ENCODE measurements around the gene GFPT1.
A peak's percentile ranks its signal among the peaks of the same experiment; 100 is the strongest.
"Not testable (repeated sequence)": the region's sequence is repeated elsewhere in the genome, so short reads cannot be mapped to it uniquely, and the experiment has no call there.

The GFPT1 gene

DNA sequence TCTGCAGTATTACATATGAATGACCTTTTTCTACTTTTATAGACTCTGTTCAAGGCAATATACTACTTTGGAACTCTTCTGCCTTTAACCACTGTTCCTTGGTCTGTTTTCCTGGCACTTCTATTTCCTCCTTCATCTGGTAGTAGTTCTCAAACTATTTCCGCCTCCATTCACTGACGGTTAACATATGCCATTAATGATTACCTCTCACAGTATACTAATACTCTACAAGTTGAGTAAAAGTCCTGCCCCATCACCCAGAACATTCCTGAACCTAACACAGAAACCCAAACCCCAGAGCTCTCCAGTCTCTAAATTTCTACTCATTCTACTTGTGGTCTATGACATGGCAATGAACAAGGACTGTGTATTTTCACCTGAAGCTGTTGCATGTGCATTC, 4.5 kb downstream of the GFPT1 start:
- FAIRE-seq: no peak

DNA sequence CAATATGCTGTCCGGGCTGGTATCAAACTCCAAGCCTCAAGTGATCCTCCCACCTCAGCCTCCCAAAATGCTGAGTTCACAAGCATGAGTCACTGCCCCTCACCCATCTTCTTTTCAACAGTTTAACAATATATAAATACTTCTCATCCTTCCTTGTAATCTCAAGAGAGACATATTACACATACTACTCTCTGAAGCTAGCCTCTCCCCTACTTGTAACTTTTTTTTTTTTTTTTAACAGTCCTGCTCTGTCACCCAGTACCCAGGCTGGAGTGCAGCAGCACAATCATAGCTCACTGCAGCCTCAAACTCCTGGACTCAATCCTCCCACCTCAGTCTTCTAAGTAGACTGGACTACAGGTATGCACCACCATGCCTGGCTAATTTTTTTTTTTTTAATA, 5.7 kb downstream of the GFPT1 start:
- FAIRE-seq: no peak

DNA sequence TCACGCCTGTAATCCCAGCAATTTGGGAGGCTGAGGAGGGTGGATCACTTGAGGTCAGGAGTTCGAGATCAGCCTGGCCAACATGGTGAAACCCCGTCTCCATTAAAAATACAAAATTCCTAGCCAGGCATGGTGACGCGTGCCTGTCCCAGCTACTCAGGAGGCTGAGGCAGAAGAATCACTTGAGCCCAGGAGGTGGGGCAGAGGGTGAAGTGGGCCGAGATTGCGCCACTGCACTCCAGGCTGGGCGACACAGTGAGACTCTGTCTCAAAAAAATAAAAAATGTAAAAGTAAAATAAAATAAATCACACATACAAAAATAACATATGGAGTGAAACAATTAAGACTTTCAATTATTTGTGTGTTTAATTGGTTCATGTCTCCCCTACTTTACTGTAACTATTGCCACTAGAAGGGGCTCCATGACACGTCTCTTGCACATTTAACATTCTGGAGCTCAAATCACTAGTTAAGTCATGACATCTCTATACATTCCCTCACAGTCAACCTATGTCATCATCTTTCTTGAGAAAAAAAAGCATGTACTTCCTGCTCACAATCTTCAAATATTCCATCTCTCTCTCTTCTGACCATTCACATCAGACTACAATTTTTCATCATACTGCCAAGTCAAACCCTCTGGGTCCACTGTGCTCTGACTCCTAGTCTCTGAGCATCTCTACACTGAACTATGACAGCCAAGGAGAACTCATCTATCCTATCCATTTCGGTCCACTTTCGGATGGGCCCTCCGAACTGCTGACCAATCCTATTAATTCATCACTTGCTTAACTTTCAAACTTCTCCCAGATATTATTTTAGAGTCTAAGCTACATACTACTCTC, 6.7 kb downstream of the GFPT1 start:
- FAIRE-seq: no peak

GRCh38 chr2:69376403-69376802, 10.6 kb downstream of the GFPT1 start:
- FAIRE-seq: peak; percentile 34

DNA sequence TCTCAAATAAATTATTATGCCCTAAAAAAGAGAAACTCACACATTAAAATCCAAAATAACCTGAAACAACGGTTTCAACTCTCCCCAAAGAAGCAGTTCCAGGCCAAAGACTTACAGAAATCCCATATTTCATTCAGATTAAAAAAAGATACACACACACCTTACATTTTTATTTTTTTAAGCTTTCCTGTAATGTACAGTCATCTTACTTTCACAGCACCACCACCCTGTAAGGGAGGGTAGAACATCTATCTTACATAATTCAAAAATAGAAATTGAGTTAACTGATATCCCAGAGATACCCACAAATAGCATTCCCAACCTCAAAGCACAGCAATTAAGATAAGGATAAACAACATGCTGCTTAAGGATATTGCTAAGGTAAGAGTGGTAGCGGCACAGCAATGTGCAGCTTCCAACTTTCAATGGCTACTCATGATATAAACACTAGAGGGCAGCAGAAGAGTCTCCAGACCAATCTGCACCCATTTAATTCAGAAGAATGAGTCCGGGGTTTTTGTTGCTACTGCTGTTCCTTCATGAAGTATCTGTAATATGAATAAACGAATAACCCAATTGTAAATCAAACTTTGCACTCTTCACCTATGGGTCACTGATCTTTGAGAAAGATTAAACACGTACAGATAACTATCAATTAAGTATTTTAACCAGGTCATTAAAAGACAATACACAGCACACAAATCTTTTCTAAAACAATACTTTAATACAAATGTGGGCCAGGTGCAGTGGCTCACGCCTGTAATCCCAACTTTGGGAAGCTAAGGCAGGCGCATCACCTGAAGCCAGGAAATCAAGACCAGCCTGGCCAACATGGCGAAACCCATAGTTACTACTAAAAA, 11.3 kb downstream of the GFPT1 start:
- peak; percentile 75 for FAIRE-seq

DNA sequence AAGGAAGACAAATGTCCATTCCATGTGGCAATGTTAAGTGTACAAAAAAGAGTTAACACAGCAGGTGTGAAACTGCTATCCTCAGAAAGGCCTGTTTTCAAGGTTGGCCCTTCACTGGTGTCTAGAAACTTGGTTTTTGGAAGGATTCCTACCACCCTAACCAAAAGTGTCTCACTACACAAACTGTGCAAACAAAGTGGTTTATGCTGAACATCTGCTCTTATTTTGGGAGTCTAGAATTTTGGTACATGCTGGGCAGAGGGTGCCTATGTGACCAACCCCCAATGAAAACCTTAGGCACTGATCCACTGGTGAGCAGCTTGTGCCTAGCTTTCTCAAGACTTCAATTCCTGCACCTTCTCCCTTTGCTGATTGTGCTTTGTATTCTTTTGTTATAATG, 14.3 kb downstream of the GFPT1 start:
- no peak for FAIRE-seq

- FAIRE-seq: no peak
Measured at GRCh38 chr2:69369802-69370201, 17.2 kb downstream of the GFPT1 start.

DNA sequence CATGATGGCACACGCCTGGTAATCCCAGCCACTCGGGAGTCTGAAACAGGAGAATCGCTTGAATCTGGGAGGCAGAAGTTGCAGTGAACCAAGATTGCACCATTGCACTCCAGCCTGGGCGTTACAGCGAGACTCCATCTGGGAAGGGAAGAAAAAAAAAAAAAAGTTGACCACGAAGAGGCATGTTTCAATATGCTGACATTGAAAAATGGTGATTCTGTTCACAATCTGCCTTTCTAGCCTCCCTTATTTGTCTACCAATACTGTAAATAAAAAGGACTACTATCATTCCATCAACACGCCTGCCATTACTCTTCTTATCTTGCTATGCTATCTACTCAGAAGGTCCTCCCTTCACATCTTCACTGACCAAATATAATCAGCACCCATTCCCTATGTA, 18.4 kb downstream of the GFPT1 start:
- FAIRE-seq: no peak

DNA sequence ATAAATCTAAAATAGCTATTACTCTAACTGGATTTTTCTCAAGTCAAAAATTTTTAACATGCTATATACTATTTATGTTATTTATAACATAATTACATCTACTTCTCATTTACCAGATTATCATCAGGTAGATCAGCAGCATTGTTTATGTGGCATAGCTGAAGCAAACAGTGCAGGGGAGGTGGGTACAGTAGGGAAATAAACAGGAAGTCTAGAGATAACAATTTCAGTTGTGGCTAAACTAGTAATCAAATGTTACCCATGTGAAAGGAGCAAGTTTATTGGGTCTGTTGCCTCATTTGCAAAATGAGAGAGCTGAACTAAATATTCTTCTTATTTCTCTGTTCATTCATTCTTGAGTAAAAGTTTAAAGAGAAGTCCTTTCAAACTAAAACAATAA, 27.7 kb downstream of the GFPT1 start:
- FAIRE-seq: no peak

DNA sequence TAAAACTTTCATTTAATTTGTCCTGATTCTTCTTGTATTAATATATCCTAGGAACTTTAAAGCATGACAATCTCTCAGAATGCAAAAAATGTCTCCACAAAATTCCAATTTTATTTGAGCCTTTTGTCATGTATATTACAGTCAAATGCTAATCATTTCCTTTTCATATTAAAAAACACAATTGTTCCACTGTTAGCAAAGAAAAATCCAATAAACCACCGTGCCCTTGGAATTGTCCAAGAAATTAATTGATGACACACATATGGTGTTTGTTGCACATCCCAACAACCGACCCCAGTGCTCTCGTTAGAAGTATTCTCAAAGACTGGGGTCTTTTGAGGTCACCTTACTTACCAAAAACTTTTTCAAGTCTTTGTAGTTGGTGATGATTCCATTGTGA, 28.1 kb downstream of the GFPT1 start:
- no peak for FAIRE-seq

- no peak for FAIRE-seq
Measured at GRCh38 chr2:69356471-69356870, 30.6 kb downstream of the GFPT1 start.

DNA sequence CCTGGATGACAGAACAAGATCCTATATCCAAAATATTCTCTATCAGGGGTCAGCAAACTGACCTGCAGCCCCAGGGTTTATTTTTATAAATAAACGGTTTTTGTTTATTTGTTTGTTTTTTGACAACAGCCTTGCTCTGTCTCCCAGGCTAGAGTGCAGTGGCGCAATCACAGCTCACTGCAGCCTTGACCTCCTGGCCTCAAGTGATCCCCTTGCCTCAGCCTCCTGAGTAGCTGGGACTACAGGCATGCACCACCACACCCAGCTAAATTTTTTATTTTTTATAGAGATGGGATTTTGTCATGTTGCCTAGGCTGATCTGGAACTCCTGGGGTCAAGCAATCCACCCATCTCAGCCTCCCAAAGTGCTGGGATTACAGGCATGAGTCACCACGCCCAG, 32.1 kb downstream of the GFPT1 start:
- FAIRE-seq: not testable (repeated sequence)

DNA sequence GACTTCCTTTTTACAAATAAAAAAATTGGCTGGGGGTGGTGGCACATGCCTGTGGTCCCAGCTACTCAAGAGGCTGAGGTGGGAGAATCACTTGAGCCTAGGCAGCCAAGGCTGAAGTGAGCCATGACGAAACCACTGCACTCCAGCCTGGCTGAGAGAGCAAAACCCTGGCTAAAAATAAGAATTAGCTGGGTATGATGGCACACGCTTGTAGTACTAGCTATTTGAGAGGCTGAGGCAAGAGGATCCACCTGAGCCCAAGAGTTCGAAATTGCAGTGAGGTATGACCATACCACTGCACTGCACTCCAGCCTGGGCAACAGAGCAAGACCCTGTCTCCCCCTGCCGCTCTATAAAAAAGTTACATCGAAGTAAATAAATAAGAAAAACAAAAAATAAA, 33.7 kb downstream of the GFPT1 start:
- FAIRE-seq: no peak

DNA sequence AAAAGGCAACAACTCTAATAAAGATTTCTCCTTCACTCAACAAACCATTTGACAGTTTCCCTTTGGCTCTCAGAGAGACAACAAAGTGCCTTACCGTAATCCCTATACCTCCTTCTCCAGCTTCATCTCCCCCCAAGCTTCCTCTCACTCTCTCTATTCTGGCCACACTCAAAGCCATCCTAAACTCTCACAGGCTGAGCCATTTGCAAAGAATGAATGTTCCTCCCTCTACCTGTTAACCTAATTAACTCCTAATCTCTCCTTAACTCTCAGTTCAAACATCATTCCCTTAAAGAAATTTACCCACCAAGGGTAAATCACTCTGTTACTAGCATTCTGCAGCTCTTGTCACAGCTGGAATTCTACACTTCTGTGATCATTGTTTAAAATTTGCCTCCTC, 38.2 kb downstream of the GFPT1 start:
- no peak for FAIRE-seq

DNA sequence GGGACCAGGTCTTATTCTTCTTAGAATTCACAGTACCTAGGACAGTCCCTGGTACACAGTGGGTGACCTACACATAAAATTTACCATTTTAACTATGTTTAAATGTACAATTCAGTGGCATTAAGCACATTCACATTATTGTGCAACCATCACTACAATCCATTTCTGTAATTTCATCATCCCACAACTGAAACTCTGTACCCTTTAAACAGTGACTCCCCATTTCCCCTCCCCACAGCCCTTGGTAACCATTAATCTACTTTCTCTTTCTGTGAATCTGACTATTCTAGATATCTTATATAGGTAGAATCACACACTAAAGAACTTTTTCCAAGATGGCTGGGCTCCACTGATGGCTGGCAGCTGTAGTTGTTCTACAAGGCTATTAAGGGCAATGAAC, 41.6 kb downstream of the GFPT1 start:
- no peak for FAIRE-seq

GRCh38 chr2:69344305-69344704, 42.7 kb downstream of the GFPT1 start:
- FAIRE-seq: no peak

DNA sequence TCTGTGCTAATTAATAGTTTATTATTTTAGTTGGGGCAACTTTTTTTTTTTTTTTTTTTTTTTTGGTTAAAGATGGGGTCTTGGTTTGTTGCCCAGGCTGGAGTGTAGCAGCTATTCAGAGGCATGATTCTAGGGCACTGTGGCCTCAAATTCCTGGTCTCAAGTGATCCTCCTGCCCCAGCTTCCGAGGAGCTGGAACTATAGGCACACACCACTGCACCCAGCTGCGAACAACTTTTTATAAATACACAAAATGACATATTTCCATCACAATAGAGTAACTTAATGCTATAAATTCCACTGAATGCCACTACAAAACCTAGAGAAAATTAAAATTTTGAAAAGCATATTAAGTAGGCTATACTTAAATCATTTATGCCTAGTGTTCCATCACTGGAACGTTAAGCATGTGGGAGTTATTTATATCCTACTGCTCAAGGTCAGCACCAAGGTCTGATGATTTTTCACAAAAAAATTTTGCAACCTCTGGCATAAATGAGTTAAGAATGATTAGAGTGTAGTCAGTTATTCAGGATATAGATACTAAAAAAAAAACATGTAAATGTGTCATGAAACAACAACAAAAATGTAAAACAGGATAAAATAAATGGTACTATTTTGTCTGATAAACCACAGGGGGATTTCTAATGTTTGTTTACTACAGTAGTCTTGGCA, 46.8 kb downstream of the GFPT1 start:
- no peak for FAIRE-seq

DNA sequence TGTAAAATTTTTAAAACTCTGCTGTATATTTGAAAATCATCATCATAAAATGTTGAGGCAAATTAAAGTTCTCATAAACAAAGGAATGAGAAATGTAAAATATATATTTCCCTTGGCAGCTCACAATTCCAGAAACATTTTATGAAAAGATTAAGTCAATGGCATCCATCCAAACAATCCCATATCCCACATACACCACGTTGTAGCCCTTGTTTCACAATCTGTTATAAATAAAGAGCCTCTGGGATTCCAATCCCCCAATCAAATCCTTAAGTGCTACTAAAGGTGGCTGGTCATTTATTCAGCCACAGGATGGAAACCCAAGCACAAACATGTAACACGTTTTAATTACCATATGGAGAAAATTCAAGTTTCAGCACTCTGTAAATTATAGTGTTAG, 51.7 kb downstream of the GFPT1 start:
- no peak for FAIRE-seq

- no peak for FAIRE-seq
Measured at GRCh38 chr2:69333352-69333751, 53.7 kb downstream of the GFPT1 start.

- FAIRE-seq: no peak
Measured at GRCh38 chr2:69330781-69331180, 56.2 kb downstream of the GFPT1 start.

GRCh38 chr2:69322631-69323030, 64.4 kb downstream of the GFPT1 start:
- FAIRE-seq: no peak

DNA sequence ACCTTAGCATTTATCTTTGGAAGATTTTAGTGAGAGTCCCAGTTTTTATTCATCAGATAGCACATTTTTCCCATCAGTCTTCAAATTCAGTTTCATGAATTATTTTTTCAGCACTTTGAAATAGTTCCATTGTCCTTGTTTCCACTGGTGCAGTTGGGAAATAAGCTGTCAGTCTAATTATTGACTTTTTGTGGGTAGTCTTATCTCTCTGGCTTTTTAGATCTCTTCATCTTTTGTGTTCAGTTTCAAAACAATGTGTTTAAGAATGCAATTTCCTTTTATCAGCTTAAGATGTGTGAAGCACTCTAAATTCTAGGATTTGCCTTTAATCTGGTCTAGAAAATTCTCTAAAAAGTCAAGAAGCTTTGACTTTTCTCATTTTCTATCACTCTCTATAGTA, 70.5 kb downstream of the GFPT1 start:
- no peak for FAIRE-seq

DNA sequence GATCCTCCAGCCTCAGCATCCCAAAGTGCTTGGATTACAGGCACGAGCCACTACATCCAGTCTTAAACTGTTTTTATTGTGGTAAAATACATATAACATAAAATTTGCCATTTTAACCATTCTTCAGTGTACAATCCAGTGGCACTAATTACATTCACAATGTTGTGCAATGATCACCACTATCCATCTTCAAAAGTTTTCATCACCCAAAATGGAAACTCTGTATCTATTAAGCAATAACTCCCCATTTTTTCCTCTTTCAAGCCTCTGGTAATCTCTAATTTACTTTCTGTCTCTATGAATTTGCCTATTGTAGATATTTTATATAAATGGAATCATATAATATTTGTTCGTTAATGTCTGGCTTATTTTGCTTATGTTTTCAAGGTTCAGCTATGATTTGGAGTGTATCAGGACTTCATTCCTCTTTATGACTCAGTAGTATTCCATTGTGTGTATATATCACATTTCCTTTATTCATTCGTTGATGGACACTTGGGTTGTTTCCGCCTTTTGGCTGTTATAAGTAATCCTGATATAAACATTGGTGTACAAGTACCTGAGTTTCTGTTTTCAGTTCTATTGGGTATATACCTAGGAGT, 71.8 kb downstream of the GFPT1 start:
- FAIRE-seq: no peak

Measured in G401.6 (cell line).